Neural cell (in vitro differentiated cells): Measurements from ENCODE around the gene AMELX. TPM values are rescaled to one million over a fixed set of nuclear protein-coding genes. Genes with fewer than 3 reads are reported as not detected.

Experiments used
- H2AFZ ChIP-seq: fragments of 200-600, 300-800 bp; sonication (generic), shearing (Covaris generic); 2 replicates; pipeline ENCODE4 v1.6.0; 2014; ENCODE audit warnings: low read depth, mild to moderate bottlenecking, antibody characterized with exemption, low read length, moderate library complexity
- H3F3A ChIP-seq: fragments of 200-600 bp; shearing (Covaris generic); 2 replicates; pipeline ENCODE4 v1.6.1; 2016; ENCODE audit warnings: mild to moderate bottlenecking, moderate library complexity, mixed read lengths, antibody characterized with exemption, low read length; ENCODE audit not compliant: insufficient read depth, poor library complexity, severe bottlenecking
- H3K27ac ChIP-seq: fragments of 200-600, 300-800 bp; sonication (generic), shearing (Covaris generic); 2 replicates; pipeline ENCODE4 v1.5.1; 2014; ENCODE audit warnings: mild to moderate bottlenecking, low read length, moderate library complexity
- H3K27me3 ChIP-seq: fragments of 300-800, 200-600 bp; sonication (generic), shearing (Covaris generic); 2 replicates; pipeline ENCODE4 v1.6.0; 2014; ENCODE audit warnings: mild to moderate bottlenecking, low read depth, low read length, moderate library complexity; ENCODE audit not compliant: insufficient read depth
- H3K36me3 ChIP-seq: fragments of 300-800, 200-600 bp; sonication (generic), shearing (Covaris generic); 2 replicates; pipeline ENCODE4 v1.5.1; 2014; ENCODE audit warnings: mild to moderate bottlenecking, antibody characterized with exemption, low read length, moderate library complexity; ENCODE audit not compliant: insufficient read depth
- H3K4me2 ChIP-seq: fragments of 300-800, 200-600 bp; sonication (generic), shearing (Covaris generic); 2 replicates; pipeline ENCODE4 v1.6.0; 2014; ENCODE audit warnings: mild to moderate bottlenecking, low read length
- H3K4me3 ChIP-seq: fragments of 300-800, 200-600 bp; sonication (generic), shearing (Covaris generic); 2 replicates; pipeline ENCODE4 v1.5.1; 2014; ENCODE audit warnings: mild to moderate bottlenecking, low read length, moderate library complexity
- H3K79me2 ChIP-seq: fragments of 200-600 bp; shearing (Covaris generic); replicated peaks from 2 replicates; pipeline ENCODE4 v1.6.0; 2014; ENCODE audit warnings: mild to moderate bottlenecking, low read length, moderate library complexity; ENCODE audit not compliant: insufficient read depth
- H3K9ac ChIP-seq: fragments of 300-800, 200-600 bp; sonication (generic), shearing (Covaris generic); 2 replicates; pipeline ENCODE4 v1.6.1; 2016; ENCODE audit warnings: mild to moderate bottlenecking, low read length, mixed read lengths
- H3K9me2 ChIP-seq: fragments of 200-600 bp; shearing (Covaris generic); 2 replicates; pipeline ENCODE4 v1.6.1; 2016; ENCODE audit warnings: mild to moderate bottlenecking, low read length, mixed read lengths; ENCODE audit not compliant: insufficient read depth
- H3K9me3 ChIP-seq: fragments of 200-600, 300-800 bp; sonication (generic), shearing (Covaris generic); 2 replicates; pipeline ENCODE4 v1.6.1; 2016; ENCODE audit warnings: mild to moderate bottlenecking, mixed run types, low read length, moderate library complexity, mixed read lengths
- H4K20me1 ChIP-seq: fragments of 200-600 bp; shearing (Covaris generic); 2 replicates; pipeline ENCODE4 v1.6.1; 2016; ENCODE audit warnings: mild to moderate bottlenecking, mixed run types; ENCODE audit not compliant: insufficient read depth
- CTCF ChIP-seq: fragments of 450-650 bp; IDR thresholded peaks from 2 replicates; pipeline ENCODE4 v1.5.1; 2014; ENCODE audit warnings: antibody characterized with exemption, mild to moderate bottlenecking, moderate library complexity; ENCODE audit not compliant: poor library complexity, severe bottlenecking
- EP300 ChIP-seq: fragments of 450-650 bp; conservative IDR thresholded peaks from 2 replicates; pipeline ENCODE4 v1.6.1; 2014; ENCODE audit warnings: antibody characterized with exemption, mild to moderate bottlenecking, moderate library complexity; ENCODE audit not compliant: poor library complexity, severe bottlenecking
- EZH2 ChIP-seq: fragments of 200-600, 300-800 bp; shearing (Covaris generic), sonication (generic); IDR thresholded peaks from 2 replicates; pipeline ENCODE4 v1.6.1; 2014; ENCODE audit warnings: antibody characterized with exemption, low read length, borderline replicate concordance, mild to moderate bottlenecking; ENCODE audit not compliant: insufficient read depth, poor library complexity, severe bottlenecking
- MXI1 ChIP-seq: fragments of 450-650 bp; conservative IDR thresholded peaks from 2 replicates; pipeline ENCODE4 v1.6.1; 2014; ENCODE audit warnings: antibody characterized with exemption, mild to moderate bottlenecking; ENCODE audit not compliant: poor library complexity, severe bottlenecking
- POLR2AphosphoS5 ChIP-seq: IDR thresholded peaks from 2 replicates; pipeline ENCODE4 v1.6.1; 2012
- RAD21 ChIP-seq: fragments of 450-650 bp; conservative IDR thresholded peaks from 2 replicates; pipeline ENCODE4 v1.6.1; 2014; ENCODE audit warnings: antibody characterized with exemption, mild to moderate bottlenecking, moderate library complexity
- REST ChIP-seq: IDR thresholded peaks from 2 replicates; pipeline ENCODE4 v1.6.1; 2012; ENCODE audit warnings: borderline replicate concordance
- SMC3 ChIP-seq: fragments of 450-650 bp; conservative IDR thresholded peaks from 2 replicates; pipeline ENCODE4 v1.6.1; 2014; ENCODE audit warnings: antibody characterized with exemption, mild to moderate bottlenecking, moderate library complexity; ENCODE audit not compliant: poor library complexity
- TAF1 ChIP-seq: IDR thresholded peaks from 2 replicates; pipeline ENCODE4 v1.6.1; 2012; ENCODE audit warnings: low read depth
- polyA plus RNA-seq: library from polyadenylated mRNA; depleted of rRNA; stranded (reverse); fragments of >200 nt; gene quantifications from 2 replicates; pipeline ENCODE4 v1.2.3, GENCODE V29; 2014

Gene AMELX
- polyA plus RNA-seq, 1 donor from 2014 or later = not detected

DNA sequence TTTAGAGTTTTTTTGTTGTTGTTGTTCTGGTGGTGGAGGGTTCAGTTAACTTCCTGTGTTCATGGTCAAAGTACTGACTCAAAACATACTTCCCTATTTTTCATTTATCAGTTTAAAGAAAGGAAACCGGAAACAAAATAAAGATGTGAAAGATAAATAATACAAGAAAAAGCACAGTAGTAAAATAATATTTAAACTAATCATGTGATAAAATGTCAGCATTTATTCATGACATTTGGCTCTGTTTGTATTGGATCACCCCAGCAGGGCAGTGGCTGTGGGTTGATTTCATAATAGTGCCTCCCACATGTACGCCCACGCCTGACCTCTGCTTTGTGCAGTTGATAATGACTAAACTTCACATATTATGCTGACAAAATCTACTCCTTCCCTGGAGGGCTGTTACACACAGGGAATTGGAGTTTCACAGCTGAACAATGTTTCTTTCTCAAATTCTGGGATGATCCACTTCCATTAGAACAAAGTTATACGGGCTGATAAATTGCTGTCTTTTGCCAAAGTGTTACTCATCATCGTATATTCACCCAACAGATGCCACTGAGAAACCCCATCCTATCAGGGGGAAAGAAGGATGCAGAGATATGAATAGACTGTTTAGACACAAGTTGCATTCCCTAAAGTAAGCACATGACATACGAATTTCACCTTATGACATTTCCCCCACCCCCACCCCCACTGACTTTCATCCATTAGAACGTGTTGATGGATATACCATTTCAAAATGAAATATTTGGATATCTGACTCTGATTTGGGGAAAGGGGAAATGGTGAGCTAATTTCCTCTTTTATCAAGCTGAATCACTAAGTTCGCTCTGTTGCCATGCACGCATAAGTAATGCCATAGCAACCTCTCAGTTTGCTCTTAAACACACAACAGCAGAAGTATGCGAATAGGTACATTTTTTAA, 48.3 kb downstream of the AMELX start:
- no peak overlapping the region for H3K4me3 ChIP-seq
- H3K9ac ChIP-seq = no peak overlapping the region
- H4K20me1 ChIP-seq = no peaks in the 10 kb centered on the region
- H3K79me2 ChIP-seq = no peaks in the 10 kb centered on the region
- H3K36me3 ChIP-seq = no peaks in the 10 kb centered on the region
- no peaks in the 10 kb centered on the region for H3K9me3 ChIP-seq
- no peaks in the 10 kb centered on the region for H3K9me2 ChIP-seq
- H2AFZ ChIP-seq = no peak overlapping the region
- H3K27me3 ChIP-seq = no peaks in the 10 kb centered on the region
- no peak overlapping the region for H3K4me2 ChIP-seq
- peak overlapping the region; percentile 34 for H3K27ac ChIP-seq
- TF ChIP-seq SMC3 (no peak), MXI1 (no peak), POLR2AphosphoS5 (no peak), EP300 (no peak), RAD21 (no peak), EZH2 (no peak), REST (no peak), CTCF (no peak), TAF1 (no peak)
- H3F3A ChIP-seq = no peaks in the 10 kb centered on the region

DNA sequence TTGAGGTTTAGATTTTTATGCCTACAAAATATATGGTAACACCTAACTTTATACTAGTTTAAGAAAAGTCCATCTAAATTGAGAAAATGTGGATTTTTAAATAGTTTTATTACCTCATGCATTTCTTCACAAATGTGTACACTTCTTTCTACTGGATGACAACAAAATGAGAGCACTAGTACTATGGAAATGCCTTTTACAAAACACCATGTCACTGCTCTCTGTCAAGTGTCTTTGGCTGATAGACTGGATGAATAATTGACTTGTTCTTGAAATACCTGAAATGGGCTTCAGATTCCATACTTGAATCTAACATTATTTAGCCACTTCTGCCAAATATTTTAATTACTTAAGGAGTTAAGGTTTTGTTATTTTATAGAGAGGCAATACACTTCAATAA, 49.5 kb downstream of the AMELX start:
- H3K27me3 ChIP-seq = no peaks in the 10 kb centered on the region

More for the DNA sequence above, 49.5 kb downstream of the AMELX start:
- H3K9me2 ChIP-seq = no peaks in the 10 kb centered on the region
- peak overlapping the region; percentile 34 for H3K27ac ChIP-seq
- no peak overlapping the region for H3K4me3 ChIP-seq
- H3K36me3 ChIP-seq = no peaks in the 10 kb centered on the region
- no peaks in the 10 kb centered on the region for H3F3A ChIP-seq
- H2AFZ ChIP-seq = no peak overlapping the region
- no peak overlapping the region for H3K9ac ChIP-seq
- no peaks in the 10 kb centered on the region for H3K9me3 ChIP-seq
- TF ChIP-seq SMC3 (no peak), EZH2 (no peak), EP300 (peak; percentile 29), REST (no peak)
- H4K20me1 ChIP-seq = no peaks in the 10 kb centered on the region
- H3K79me2 ChIP-seq = no peaks in the 10 kb centered on the region
- H3K4me2 ChIP-seq = no peak overlapping the region
